ENCODE data around the gene MCCD1. TPM values are rescaled to one million over a fixed set of nuclear protein-coding genes. Genes with fewer than 3 reads are reported as not detected.
"Not testable (repeated sequence)": the region's sequence is repeated elsewhere in the genome, so short reads cannot be mapped to it uniquely, and the experiment has no call there.

The MCCD1 gene
- polyA plus RNA-seq, 3 donors = 13.5 to 19.2 (median 17.9) TPM

DNA sequence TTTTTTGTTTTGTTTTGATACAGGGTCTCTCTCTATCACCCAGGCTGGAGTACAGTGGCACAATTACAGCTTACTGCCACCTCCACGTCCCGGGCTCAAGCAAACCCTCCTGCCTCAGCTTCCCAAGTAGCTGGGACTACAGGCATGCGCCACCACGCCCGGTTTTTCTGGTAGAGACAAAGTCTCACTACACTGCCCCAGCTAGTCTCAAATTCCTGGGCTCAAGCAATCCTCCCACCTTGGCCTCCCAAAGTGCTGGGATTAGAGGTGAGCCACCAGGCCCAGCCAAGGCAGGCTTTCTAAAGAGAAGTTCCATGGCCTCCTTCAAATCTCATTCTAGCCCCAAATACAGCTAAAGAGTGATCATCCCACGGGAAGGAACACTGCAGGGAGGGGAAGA lies 5.2 kb downstream of the MCCD1 start:
- no peak for DNase-seq (ENCODE audit: extremely low read depth in 1 of 11, low read depth in 9 of 11, low spot score in 4 of 11)

DNA sequence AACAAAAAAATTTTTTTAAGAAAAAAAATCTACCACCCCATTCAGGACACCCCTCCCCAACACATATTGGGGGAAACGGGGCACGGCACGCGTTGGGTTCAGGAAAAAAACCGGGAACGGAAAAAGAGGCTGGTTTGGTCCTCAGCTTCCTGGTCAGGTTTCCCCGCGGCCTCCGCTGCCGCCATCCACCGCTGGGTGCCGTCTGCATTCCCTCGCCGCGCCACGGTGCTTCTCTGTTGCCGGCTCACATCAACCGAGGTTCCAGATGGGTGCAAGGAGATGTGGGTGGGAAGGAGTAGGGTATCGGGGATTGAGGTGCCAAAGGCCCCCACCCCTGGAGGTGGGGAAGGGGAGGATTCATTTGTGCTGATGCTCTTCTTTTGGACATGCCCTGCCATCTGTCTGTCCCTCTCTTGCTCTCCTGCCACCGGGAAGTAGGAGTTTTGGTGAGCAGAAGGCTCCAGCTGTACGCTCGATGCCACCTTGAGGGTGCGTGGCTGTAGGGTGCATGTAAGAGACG lies 5.8 kb downstream of the MCCD1 start:
- DNase-seq (ENCODE audit: extremely low read depth in 1 of 11, low read depth in 9 of 11, low spot score in 4 of 11) = no peak

DNA sequence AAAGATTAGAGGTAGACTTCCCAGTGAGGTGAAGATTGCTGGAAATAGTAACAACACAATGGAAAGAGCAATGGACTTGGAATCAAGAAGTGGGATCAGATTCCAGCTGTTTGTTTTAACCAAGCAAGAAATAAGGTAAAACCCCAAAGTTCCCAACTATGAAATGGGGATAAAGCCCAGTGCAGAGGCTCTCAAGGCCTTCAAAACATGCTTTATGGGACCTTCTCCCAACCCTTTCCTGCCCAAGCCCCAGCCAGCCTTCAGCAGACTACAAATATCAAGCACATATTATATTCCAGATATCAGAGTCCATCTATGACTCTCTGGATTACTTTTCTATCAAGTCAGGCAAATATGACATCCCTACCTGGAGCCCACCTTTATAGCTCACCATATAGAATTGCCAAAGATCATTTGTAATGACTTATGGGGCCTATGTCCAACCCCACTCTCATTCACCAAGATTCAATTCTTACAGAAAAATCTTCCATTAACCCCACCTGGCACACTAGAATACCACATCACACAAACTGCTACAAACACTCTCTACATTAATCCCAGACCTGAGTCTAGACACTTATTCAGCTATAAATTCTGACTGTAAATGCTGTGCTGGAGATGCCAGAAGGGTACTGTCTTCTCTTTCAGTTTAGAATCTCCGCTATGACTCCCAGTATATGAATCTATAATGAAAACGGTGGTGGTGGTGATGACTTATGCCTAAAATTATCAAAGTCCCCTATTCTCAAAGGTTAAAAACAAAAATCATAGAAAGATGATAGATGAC lies 7.0 kb downstream of the MCCD1 start:
- DNase-seq (ENCODE audit: extremely low read depth in 1 of 11, low read depth in 9 of 11, low spot score in 4 of 11) = no peak

DNA sequence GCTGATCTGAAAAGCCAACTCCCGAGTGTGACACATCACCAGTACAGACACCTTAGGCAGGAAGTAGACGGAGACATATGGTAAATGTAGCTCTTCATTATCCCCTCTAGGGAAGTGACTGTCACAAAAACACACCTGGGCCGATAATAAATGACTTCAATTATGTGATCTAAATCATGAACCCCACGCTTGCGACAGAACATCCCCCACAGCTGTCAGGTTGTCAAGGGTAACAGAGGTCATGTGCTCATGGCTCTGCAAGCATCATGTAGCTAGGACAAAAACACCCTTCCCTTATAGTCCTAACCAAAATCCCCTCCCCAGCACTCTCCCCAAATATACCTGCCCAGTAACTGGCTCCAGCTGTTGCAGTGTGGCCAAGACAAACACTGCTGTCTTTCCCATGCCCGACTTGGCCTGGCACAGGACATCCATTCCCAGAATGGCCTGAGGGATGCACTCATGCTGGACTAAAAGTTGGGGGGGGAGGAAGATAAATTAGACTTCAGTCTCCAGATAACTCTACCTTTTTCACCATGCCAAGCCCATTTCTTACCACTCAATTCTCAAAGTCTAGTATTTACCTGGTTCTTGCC lies 10.1 kb downstream of the MCCD1 start:
- DNase-seq (ENCODE audit: extremely low read depth in 1 of 11, low read depth in 9 of 11, low spot score in 4 of 11) = no peak

DNA sequence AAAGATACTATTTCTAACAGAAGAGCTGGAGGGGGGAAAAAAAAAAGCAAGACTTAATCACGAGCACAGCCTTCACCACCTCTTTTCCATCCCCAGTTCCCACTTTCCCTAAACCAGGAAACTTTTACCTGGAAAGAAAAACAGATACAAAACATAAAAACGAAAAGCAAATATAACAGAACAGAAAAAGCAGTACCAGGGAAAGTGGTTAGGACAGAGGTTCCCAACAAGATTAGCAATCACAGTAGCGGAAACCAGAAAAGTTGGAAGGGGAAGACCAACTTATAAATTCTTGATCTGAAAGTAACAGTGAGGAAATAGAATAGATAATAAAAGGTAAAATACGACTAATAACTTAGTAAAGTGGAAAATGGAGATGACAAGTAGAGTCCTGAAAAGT lies 11.9 kb downstream of the MCCD1 start:
- DNase-seq (ENCODE audit: extremely low read depth in 1 of 11, low read depth in 9 of 11, low spot score in 4 of 11) = no peak

DNA sequence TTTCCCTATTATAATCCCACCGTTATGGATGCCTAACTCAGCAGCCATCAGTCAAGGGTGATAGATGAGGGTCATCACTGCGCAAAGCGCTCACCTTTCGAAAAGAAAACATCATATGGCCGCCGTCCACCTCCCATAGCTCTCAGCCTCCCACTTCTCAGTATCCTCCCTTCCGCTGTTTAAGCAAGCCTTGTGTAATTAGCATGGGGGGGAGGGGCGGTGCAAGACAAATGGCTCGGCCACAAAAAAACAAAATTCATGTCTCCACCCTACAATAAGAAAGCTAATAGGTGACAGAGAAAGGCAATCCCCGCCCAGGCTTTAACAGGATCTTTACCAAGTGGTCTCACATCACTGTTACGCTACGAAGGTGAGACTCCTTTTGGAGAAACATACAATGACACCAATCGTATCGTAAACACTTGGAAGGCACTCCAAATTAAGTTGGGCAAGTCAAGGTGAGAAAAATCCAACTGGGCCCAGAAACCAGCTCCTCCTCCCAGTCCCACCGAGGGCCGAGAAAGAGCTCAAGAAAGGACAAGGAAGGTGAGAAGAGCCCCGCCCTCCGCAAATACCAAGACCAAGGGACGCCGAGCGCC lies 12.4 kb downstream of the MCCD1 start:
- DNase-seq (ENCODE audit: extremely low read depth in 1 of 11, low read depth in 9 of 11, low spot score in 4 of 11) = peak in 3 of 11 donors; percentile 34 to 48 (median 38)

DNA sequence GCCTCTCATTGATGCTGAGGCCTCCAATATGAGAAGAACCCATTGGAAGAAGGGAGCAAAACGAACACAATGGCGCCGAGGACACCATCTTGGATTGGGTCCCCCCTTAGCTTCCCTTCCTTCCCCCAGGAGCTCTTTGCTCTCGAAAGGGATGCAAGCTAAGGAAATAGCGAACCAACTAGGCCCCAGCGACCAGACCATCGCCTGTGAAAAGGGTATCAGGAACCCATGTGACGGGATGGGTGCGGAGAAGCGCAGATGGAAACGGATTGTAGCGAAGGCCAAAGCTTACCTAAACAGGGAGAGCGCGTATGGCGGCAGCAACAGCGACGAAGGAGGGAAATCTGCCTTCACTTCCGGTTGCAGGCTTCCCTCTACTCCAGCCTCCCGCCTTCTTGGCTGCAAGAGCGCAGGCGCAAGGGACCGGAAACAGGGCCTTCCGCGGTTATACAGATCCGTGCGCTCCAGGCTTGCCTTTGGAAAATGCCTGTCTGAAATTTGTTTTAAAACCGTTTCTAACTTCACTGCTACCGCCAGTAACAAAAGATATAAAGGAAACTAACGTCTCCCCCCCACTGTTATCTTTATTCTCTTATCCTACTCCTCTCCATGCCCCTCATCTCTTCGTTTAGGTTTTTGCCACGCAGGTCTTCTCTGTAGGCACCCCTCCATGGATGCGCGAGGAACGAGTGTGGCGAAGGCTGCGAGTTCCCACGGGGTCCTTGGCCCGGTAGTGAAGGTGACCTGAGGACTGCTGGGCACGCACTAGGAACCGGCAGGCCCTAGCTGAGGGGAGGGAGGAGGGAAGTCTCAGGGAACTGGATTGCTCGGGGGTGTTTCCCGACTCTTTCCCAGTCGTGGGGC lies 13.1 kb downstream of the MCCD1 start, which contains the start of gene DDX39B:
TSS of gene DDX39B (minus strand) at position 346 of the 864 bp plus-strand sequence. CDS start 1,471 bp downstream, outside the sequence.
- DNase-seq (ENCODE audit: extremely low read depth in 1 of 11, low read depth in 9 of 11, low spot score in 4 of 11) = peak; percentile 93 to 98 (median 96)

DNA sequence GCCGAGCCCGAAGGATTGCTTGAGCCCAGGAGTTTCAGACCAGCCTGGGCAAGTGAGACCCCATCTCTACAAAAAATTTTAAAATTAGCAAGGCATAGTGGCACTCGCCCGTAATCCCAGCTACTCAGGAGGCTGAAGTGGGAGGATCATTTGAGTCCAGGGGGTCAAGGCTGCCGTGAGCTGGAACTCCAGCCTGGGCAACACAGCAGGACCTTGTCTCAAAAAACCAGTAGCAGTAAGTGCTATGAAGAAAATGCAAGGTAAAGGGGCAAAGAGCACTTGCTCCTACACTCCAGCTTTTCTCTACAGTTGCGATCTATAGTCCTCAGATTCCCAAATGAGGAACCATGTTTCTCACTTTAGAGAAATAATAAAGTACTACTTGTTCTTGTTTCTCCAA lies 14.9 kb downstream of the MCCD1 start:
- DNase-seq (ENCODE audit: extremely low read depth in 1 of 11, low read depth in 9 of 11, low spot score in 4 of 11) = no peak

DNA sequence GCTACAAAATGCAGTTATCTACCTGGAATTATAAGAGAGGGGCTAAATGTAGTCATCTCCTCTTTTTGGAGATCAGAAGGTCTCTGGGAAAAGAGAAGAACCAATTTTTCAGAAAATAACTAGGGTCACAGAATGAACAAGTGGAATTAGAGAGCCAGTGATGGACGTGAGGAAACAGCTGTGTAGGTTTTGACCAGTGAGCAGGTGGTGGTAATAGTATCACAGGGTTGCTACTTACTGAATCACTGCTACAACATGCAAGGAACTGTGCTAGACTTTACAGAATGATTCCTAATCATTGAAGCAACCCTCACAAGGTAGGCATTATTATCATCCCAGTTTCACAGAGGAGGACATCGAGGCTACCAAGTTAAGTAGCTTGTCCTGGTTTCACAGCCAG lies 15.9 kb downstream of the MCCD1 start:
- DNase-seq (ENCODE audit: extremely low read depth in 1 of 11, low read depth in 9 of 11, low spot score in 4 of 11) = no peak

DNA sequence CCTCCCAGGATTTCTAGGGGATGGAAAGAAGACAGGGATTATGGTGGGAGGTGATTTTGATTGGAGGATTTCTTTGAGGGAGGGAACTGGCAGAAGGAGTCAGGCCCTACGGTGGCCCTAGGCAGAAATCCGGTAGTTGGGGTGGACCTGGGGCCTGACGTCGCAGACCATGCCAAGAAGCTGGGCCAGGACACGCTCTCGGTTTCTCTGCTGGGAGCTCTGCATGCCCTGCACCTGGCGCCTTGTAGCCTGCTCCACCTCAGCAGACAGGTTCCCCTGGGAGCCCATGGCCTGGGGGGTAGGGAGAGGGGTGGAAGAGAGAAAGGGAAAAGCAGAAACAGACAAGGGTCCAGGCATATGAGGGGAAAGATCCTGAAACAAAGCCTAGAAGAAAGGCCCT lies 16.5 kb downstream of the MCCD1 start:
- no peak for DNase-seq (ENCODE audit: extremely low read depth in 1 of 11, low read depth in 9 of 11, low spot score in 4 of 11)

DNA sequence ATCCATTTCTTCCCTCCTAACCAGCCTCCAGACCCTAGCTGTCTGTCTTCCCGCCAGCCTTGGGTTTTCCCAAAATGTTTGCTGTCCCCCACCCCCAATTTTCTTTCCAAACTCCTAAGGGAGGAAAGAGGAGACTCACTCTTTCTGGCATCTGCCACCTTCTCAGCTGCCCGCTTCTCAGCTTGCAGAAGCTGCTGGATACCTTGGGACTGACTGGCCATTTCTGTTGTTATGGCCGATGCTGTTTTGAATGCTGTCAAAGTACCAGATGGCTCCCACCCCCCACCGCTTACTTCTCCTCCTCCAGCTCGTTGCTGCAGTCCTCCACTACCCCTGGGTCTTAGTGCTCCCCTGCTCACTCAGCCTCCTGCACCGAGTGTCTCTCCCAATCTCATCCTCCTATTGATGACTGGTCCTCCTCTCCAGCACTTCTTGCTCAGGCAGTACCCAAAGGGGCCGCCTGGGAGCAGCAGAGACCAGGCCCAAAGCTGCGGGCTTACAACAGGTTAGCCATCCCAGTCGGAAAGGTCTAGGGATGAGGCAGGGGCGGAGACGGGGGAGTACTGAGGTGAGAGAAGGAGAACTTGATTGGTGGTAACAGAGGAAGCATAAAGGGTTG lies 17.7 kb downstream of the MCCD1 start, which contains the start of gene ATP6V1G2:
TSS of gene ATP6V1G2 (minus strand) at position 270 of the 619 bp plus-strand sequence. CDS start at position 221, 49 bp downstream.
- peak; percentile 72 to 87 (median 82) for DNase-seq (ENCODE audit: extremely low read depth in 1 of 11, low read depth in 9 of 11, low spot score in 4 of 11)

DNA sequence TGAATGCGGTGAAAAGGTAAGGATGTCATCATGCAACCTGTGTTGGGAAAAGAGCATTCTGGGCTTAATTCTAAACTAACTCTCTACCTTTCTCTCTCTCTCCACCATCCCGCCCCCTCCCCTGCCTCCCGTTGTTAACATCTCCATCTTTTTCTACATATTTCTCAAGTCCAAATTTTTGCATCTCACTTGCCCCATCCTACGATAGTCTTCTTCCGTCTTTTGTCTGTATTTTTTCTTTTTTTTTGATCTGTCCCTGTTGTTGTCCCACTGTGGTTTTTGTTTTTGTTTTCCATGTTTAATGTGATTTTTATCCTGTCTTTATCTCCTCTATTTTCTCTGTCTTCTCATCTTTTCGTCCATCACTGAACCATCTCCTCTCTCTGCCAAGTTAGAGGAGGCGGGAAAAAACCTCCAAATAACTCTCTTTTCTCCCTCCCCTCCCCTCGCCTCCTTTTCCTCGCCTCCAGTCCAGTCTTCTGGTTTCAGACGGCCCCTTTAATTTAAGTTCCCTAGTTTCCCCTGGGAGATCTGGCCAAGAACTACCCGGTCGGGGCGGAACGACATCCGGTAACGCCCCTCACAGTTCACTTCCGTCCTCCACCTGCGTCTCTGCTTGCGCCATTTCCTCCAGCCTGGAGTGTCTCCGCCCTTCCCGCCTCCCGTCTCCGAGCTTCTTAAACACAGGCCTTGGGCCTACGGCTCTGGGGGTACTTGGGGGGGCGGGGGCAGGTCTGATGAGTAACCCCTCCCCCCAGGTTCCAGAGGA lies 18.4 kb downstream of the MCCD1 start, which contains the start of gene NFKBIL1:
TSS of gene NFKBIL1 (plus strand) at position 651 of the 769 bp plus-strand sequence. CDS start at position 738, 87 bp downstream.
- DNase-seq (ENCODE audit: extremely low read depth in 1 of 11, low read depth in 9 of 11, low spot score in 4 of 11) = peak; percentile 88 to 98 (median 94)

DNA sequence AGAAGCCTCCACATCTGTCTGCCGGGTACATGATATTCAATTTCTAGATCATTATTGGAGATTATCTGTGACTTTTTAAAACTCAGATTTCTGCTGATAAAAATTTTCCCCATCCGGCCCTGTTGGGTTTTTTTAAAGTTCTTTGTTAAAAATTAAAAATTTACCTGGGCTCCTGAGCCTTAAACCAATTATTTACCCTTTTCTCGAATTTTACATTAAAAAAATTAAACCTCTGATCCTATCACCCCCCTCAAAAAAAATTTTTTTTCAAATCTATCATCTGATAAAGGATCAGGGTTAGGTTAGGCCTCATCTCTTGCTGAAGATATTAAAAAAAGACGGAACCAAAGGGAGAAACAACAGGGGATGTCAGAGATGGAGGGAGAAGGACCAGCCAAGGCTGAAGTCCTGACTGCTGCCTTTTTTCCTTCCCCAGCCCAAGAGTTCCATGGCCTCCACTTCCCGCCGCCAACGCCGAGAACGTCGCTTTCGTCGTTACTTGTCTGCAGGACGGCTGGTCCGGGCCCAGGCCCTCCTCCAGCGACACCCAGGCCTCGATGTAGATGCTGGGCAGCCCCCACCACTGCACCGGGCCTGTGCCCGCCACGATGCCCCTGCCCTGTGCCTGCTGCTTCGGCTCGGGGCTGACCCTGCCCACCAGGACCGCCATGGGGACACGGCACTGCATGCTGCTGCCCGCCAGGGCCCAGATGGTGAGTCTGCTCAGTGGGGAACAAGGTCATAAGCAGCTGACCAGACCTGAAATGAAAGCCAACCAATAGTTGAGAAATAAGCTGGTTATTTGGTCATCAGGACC lies 19.2 kb downstream of the MCCD1 start:
- no peak for DNase-seq (ENCODE audit: extremely low read depth in 1 of 11, low read depth in 9 of 11, low spot score in 4 of 11)

DNA sequence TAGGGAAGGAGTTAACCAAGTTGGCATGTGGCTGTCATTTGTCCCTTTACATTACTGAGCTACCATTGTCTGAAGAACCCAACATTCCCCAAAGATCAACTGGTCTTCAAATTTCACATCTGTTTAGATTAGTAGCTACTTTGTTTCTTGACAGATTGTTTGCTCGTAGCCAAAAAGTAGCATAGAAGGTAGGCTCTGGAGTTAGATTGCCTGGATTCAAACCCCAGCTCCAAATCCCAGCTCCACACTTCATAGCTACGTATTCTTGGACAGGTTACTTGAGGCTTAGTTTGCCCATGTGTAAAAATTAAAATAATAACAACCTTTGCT lies 19.7 kb downstream of the MCCD1 start:
- no peak for DNase-seq (ENCODE audit: extremely low read depth in 1 of 11, low read depth in 9 of 11, low spot score in 4 of 11)

DNA sequence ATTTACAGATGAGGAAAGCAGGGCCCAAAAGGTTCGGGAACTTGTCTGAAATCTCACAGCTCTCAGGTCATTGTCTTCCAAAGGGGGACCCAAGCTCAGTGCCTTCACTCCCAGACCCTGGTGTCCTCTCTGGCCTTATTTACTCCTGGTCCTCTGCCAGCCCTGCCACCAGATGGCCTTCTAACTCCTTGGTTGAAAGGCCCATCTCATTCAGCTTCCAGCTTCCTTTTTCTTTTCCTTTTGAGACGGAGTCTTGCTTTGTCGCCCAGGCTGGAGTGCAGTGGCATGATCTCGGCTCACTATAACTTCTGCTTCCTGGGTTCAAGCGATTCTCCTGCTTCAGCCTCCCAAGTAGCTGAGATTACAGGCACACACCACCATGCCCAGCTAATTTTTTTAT lies 22.6 kb downstream of the MCCD1 start:
- not testable (repeated sequence) for DNase-seq (ENCODE audit: extremely low read depth in 1 of 11, low read depth in 9 of 11, low spot score in 4 of 11)

DNA sequence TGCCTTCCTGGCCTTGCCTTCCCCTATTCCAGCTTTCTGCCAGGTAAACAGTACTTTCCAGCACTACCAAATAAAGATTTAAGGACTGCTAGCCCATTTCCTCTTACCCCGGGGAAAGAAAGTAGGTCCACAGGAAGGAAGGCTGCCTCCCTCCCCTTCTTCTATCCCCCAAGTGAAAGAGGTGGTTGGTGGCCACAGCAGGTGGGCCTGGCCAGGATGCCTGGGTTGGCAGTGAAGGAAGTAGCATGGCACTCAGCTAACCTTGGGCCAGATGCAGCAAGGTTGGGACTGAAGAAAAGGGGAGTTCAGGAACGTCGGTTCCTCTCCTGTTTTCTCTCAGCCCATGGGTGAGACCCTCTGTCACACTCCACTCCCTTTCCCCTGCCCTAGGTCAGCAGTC lies 27.5 kb downstream of the MCCD1 start:
- DNase-seq (ENCODE audit: extremely low read depth in 1 of 11, low read depth in 9 of 11, low spot score in 4 of 11) = no peak
